Neural progenitor cell (in vitro differentiated cells): ENCODE measurements around the gene PTPN20. TPM values are rescaled to one million over a fixed set of nuclear protein-coding genes. Genes with fewer than 3 reads are reported as not detected.

ENCODE experiments used
- DNase-seq: peaks from one replicate; pipeline ENCODE4 v3.0.0-alpha.2; 2016; ENCODE audit warnings: low spot score
- H2AFZ ChIP-seq: fragments of 200-600 bp; sonication (generic); replicated peaks from 2 replicates; pipeline ENCODE4 v1.6.1; 2016; ENCODE audit warnings: antibody characterized with exemption
- H3F3A ChIP-seq: fragments of 200-600 bp; sonication (generic); 2 replicates; pipeline ENCODE4 v1.6.1; 2016; ENCODE audit warnings: antibody characterized with exemption, low read depth
- H3K27ac ChIP-seq: fragments of 200-600 bp; sonication (generic); 2 replicates; pipeline ENCODE4 v1.5.1; 2016; ENCODE audit warnings: mild to moderate bottlenecking
- H3K27me3 ChIP-seq: fragments of 200-600 bp; sonication (generic); 2 replicates; pipeline ENCODE4 v1.6.1; 2016; ENCODE audit warnings: mild to moderate bottlenecking, moderate library complexity
- H3K36me3 ChIP-seq: fragments of 200-600 bp; sonication (generic); 2 replicates; pipeline ENCODE4 v1.5.1; 2016
- H3K4me1 ChIP-seq: fragments of 200-600 bp; sonication (generic); 2 replicates; pipeline ENCODE4 v1.6.1; 2016; ENCODE audit warnings: mixed run types
- H3K4me2 ChIP-seq: fragments of 200-600 bp; sonication (generic); 2 replicates; pipeline ENCODE4 v1.6.1; 2016
- H3K4me3 ChIP-seq: fragments of 200-600 bp; sonication (generic); 2 replicates; pipeline ENCODE4 v1.5.1; 2016
- H3K79me2 ChIP-seq: fragments of 200-600 bp; sonication (generic); 2 replicates; pipeline ENCODE4 v1.6.1; 2016; ENCODE audit warnings: low read depth
- H3K9ac ChIP-seq: fragments of 200-600 bp; sonication (generic); 2 replicates; pipeline ENCODE4 v1.6.1; 2016
- H3K9me3 ChIP-seq: fragments of 200-600 bp; sonication (generic); 2 replicates; pipeline ENCODE4 v1.5.1; 2016; ENCODE audit warnings: low read depth
- H4K20me1 ChIP-seq: fragments of 200-600 bp; sonication (generic); 2 replicates; pipeline ENCODE4 v1.6.1; 2016; ENCODE audit warnings: low read depth
- H3K27ac Mint-ChIP-seq: 3 replicates; pipeline ENCODE4 v1.8.0; 2021; ENCODE audit warnings: mixed read lengths
- H3K27me3 Mint-ChIP-seq: 2 replicates; pipeline ENCODE4 v1.8.0; 2022; ENCODE audit warnings: low read depth, mild to moderate bottlenecking, inconsistent platforms, moderate library complexity, mixed read lengths; ENCODE audit not compliant: insufficient read depth
- H3K36me3 Mint-ChIP-seq: 3 replicates; pipeline ENCODE4 v1.8.0; 2021; ENCODE audit warnings: mixed read lengths
- H3K4me1 Mint-ChIP-seq: 3 replicates; pipeline ENCODE4 v1.8.0; 2021; ENCODE audit warnings: mixed read lengths
- H3K4me3 Mint-ChIP-seq: 3 replicates; pipeline ENCODE4 v1.8.0; 2021; ENCODE audit warnings: mild to moderate bottlenecking, moderate library complexity, mixed read lengths
- H3K9me3 Mint-ChIP-seq: 3 replicates; pipeline ENCODE4 v1.8.0; 2020; ENCODE audit warnings: mixed read lengths
- EZH2 ChIP-seq: fragments of 200-600 bp; sonication (generic); IDR thresholded peaks from 2 replicates; pipeline ENCODE4 v1.6.1; 2017; ENCODE audit warnings: antibody characterized with exemption, mild to moderate bottlenecking, moderate library complexity
- EZH2phosphoT487 ChIP-seq: fragments of 200-600 bp; sonication (generic); IDR thresholded peaks from 2 replicates; pipeline ENCODE4 v1.6.1; 2017; ENCODE audit warnings: antibody characterized with exemption
- total RNA-seq: library from RNA; depleted of rRNA; stranded (reverse); fragments of >200 nt; gene quantifications from 2 replicates; pipeline ENCODE4 v1.2.3, GENCODE V29; 2015; ENCODE audit warnings: low replicate concordance
- TF ChIP-seq, protein P1 (sequence below): fragments of 200-600 bp; sonication (generic); IDR thresholded peaks from 2 replicates; pipeline ENCODE4 v1.5.1; 2017; ENCODE audit warnings: antibody characterized with exemption, mild to moderate bottlenecking

Gene PTPN20
- total RNA-seq, 1 donor from 2014 or later: not detected

DNA sequence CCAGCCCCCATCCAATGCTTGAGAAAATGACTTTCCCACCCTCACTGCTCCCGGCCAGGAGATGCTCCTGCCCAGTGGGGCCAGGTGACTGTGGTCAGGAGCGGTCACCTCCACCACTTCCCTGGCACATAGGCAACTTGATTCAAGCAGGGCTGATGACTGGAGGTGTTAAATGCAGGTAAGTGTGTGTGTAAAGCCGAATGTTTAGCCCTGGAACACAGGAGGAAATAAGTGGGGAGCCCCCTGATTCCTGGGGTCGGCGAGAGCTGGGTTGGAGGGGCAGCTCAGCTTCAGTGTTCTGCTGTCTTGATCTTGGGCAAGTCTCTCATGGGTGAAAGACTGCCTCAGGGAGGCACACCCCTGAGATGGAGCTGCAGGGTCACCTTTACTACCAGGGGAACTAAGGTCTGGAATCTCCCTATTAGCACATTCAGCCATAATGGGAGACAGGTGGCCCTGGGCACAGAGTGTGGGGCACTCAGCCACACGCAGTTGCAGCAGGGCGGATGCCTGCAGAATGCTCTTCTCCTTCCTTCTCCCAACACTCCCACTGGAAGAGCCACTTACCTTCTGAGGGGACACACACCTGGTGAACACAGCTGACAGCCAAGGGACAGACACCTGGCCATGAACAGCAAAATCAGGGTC lies 124.1 kb downstream of the PTPN20 start:
- no peaks in the 10 kb centered on the region for H3K36me3 ChIP-seq
- H3K4me1 ChIP-seq: no peaks in the 10 kb centered on the region
- Mint-ChIP-seq H3K27ac (no peak overlapping the region), H3K36me3 (no peaks in the 10 kb centered on the region), H3K9me3 (no peaks in the 10 kb centered on the region), H3K4me1 (peaks cover 19% of the 10 kb centered on the region), H3K4me3 (no peak overlapping the region), H3K27me3 (peaks cover 9% of the 10 kb centered on the region)
- no peaks in the 10 kb centered on the region for H3K79me2 ChIP-seq
- TF ChIP-seq, protein P1, sequence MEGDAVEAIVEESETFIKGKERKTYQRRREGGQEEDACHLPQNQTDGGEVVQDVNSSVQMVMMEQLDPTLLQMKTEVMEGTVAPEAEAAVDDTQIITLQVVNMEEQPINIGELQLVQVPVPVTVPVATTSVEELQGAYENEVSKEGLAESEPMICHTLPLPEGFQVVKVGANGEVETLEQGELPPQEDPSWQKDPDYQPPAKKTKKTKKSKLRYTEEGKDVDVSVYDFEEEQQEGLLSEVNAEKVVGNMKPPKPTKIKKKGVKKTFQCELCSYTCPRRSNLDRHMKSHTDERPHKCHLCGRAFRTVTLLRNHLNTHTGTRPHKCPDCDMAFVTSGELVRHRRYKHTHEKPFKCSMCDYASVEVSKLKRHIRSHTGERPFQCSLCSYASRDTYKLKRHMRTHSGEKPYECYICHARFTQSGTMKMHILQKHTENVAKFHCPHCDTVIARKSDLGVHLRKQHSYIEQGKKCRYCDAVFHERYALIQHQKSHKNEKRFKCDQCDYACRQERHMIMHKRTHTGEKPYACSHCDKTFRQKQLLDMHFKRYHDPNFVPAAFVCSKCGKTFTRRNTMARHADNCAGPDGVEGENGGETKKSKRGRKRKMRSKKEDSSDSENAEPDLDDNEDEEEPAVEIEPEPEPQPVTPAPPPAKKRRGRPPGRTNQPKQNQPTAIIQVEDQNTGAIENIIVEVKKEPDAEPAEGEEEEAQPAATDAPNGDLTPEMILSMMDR: no peak
- TF ChIP-seq EZH2phosphoT487: no peak
- TF ChIP-seq EZH2: no peak
- H3K4me3 ChIP-seq: no peak overlapping the region
- no peaks in the 10 kb centered on the region for H3K9me3 ChIP-seq
- H3K4me2 ChIP-seq: no peak overlapping the region
- no peak for DNase-seq
- no peaks in the 10 kb centered on the region for H4K20me1 ChIP-seq
- no peak overlapping the region for H3K9ac ChIP-seq
- H3K27ac ChIP-seq: no peak overlapping the region
- no peaks in the 10 kb centered on the region for H3K27me3 ChIP-seq
- H3F3A ChIP-seq: no peaks in the 10 kb centered on the region
- H2AFZ ChIP-seq: no peak overlapping the region

DNA sequence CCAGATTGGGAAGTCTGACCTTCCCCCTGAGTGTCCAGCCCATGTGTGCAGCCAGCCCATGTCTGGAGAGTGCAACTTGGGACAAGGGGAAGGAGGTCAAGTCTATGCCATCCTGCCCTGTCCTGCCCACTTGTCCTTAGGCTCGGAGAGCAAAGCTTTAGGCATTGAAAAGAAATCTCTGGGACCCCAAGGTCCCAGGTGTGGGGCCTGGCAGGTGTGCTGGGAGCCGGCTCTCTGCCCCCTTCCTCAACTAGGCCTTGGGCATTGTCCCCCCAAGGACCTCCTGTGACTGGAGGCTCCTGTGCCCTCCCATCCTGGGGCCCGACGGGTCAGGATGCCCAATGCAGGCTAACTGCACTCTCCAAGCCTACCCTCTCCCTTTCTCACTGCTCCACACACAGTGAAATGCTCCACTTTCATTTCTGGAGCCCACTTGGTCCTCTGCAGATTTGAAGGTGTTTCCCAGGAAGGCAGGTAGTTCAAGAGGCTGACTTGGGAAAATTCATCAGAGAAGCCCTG lies 124.7 kb downstream of the PTPN20 start:
- H2AFZ ChIP-seq: no peak overlapping the region
- TF ChIP-seq, protein P1: no peak
- TF ChIP-seq EZH2phosphoT487: no peak
- TF ChIP-seq EZH2: no peak

DNA sequence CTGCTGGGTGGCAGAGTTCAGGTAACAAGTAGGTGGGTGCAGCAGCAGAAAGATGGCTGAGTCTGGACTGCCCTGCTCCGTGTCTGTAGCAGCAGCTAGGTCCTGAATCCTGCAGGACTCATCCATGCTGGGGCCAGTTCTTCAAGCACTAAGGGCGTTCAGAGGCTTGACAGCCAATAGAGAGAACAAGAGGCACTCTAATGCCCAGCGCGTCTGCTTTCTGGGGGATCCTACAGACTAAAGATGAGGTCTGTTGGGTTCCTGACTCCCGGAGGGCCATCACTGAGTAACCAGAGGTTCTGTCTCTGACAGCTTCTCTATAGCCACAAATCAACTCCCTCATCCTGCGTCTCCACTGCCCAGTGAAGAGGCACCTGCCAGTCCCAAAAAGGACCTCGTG lies 125.5 kb downstream of the PTPN20 start:
- no peaks in the 10 kb centered on the region for H3K9me3 Mint-ChIP-seq
- no peak overlapping the region for H2AFZ ChIP-seq
- no peaks in the 10 kb centered on the region for H3K9me3 ChIP-seq
- H3K9ac ChIP-seq: no peak overlapping the region
- H3K36me3 Mint-ChIP-seq: no peaks in the 10 kb centered on the region
- H3K27me3 Mint-ChIP-seq: peaks cover 9% of the 10 kb centered on the region
- no peak overlapping the region for H3K27ac Mint-ChIP-seq
- no peaks in the 10 kb centered on the region for H3F3A ChIP-seq
- no peaks in the 10 kb centered on the region for H3K27me3 ChIP-seq
- DNase-seq: no peak
- TF ChIP-seq, protein P1: no peak
- TF ChIP-seq EZH2: no peak
- no peak for TF ChIP-seq EZH2phosphoT487
- no peaks in the 10 kb centered on the region for H4K20me1 ChIP-seq
- H3K4me3 Mint-ChIP-seq: no peak overlapping the region
- H3K79me2 ChIP-seq: no peaks in the 10 kb centered on the region
- H3K4me3 ChIP-seq: no peak overlapping the region
- no peak overlapping the region for H3K4me2 ChIP-seq
- H3K4me1 Mint-ChIP-seq: peaks cover 7% of the 10 kb centered on the region
- H3K4me1 ChIP-seq: no peaks in the 10 kb centered on the region
- no peaks in the 10 kb centered on the region for H3K36me3 ChIP-seq
- no peak overlapping the region for H3K27ac ChIP-seq

More for the DNA sequence above, 124.7 kb downstream of the PTPN20 start:
- Histone ChIP-seq H3K27ac (no peak overlapping the region), H3K4me1 (no peaks in the 10 kb centered on the region), H3K9me3 (no peaks in the 10 kb centered on the region), H3K79me2 (no peaks in the 10 kb centered on the region), H4K20me1 (no peaks in the 10 kb centered on the region), H3K4me2 (no peak overlapping the region), H3K4me3 (no peak overlapping the region), H3K27me3 (no peaks in the 10 kb centered on the region), H3F3A (no peaks in the 10 kb centered on the region), H3K9ac (no peak overlapping the region), H3K36me3 (no peaks in the 10 kb centered on the region)
- no peaks in the 10 kb centered on the region for H3K36me3 Mint-ChIP-seq
- H3K27ac Mint-ChIP-seq: no peak overlapping the region
- H3K4me1 Mint-ChIP-seq: peaks cover 13% of the 10 kb centered on the region
- no peaks in the 10 kb centered on the region for H3K9me3 Mint-ChIP-seq
- H3K4me3 Mint-ChIP-seq: no peak overlapping the region
- H3K27me3 Mint-ChIP-seq: peaks cover 9% of the 10 kb centered on the region
- DNase-seq: no peak
